Cardiac septum (tissue), 1 donor: ENCODE results near the gene ASCC3. TPM values are rescaled to one million over a fixed set of nuclear protein-coding genes. Genes with fewer than 3 reads are reported as not detected.

ENCODE experiments used
- DNase-seq: peaks from one replicate; pipeline ENCODE4 v3.0.0-alpha.2; 2020; ENCODE audit warnings: low spot score
- intact Hi-C: fragments of 100-400 bp; cut with DNase I; formaldehyde crosslinking; loops from one replicate; pipeline ENCODE4 v1.14.0; 2022
- total RNA-seq: library from RNA; stranded (reverse); fragmentation: NEBNext Ultra II Directional; extraction: Animal tissue kit (Norgen Biotek cat#: 25700); gene quantifications from one replicate; pipeline ENCODE4 v1.2.1, GENCODE V29; 2021
- donor health status: DM: no; HTN: no; CAD: no.

ASCC3 gene
- total RNA-seq, 1 donor from 2014 or later, result 24.4 TPM

DNA sequence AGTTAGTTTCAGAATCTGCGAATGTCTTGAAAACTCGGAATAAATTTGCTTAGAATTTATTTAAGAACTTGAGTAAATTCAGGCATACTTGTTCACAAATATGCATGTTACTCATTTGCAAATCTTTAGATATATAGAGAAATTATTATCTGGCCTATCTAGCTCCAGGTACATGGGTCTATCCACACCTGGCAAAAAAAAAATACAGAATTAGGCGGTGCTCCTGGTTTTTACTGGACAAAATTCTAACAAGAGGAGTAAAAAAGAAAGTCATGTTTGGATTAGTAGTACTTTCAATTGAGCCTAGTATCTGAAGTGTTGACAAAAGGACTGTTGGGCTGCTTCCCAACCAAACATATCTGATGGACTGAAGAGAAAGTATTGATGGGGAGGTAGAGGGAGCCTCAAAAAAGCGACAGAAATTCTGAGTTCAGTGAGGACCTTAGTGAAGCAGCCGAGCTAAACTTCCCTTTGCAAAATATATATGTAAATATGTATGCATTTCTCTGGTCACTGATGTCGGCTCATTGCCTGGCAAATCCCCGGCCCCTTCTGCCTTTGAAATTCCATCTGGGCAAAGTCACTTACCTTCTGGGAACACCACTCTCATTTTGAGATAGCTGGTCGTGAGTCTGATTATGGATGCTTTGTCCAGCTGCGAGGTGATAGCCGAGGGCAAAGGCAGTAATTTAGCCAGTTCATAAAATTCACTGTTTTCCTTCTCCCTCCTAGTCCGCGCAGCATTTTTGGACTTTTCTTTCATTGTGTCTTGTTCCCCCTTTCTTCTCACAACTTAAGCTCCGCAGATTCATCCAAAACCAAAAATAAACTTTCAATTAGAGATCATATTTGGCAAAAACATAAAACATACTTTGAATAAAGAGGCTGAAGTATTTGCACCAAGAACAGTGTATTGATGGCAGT lies 418.2 kb downstream of the ASCC3 start:
- intact Hi-C loops, result loop anchor here (10.0 kb wide), 1 partner anchor 848 kb away; no protein-coding TSS in a partner anchor

DNA sequence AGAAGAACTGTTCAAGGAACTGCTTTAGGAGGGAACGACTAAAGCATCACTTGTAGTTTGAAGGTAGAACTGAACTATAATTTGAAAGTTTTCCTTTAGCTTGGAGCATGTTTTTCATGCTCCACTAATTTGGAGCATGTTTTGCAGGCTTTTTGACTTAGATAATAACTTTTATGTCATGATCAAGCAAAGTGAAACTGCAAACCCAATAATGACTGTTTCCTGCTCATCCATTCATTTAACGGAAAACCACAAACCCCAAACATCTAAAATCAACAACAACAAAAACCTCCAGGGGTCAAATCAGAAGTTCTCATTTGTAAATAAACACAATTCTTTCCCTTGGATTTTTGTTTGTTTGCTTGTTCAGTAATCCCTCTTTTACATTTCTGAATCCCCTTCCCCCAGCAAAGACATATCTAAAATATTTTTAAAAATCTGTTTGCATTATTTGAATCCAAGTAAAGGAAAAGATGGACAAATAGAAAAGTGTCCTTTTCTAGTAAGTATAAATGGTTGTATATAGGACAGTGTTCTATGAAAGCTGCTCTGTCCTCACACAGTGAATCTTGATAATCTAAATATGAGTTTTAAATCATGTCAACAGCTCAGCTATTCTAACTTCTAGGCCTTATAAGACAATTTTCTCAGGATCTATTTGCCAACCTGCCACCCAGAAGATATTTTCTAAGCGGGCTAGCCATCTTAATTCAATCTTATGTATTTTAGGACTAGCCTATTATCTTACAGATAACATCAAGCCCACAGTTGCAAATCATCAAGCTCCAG lies 419.0 kb downstream of the ASCC3 start:
- intact Hi-C loops, result loop anchor here (10.0 kb wide), 1 partner anchor 847 kb away; no protein-coding TSS in a partner anchor

More for the DNA sequence above, 418.2 kb downstream of the ASCC3 start:
- no peak for DNase-seq

GRCh38 chr6:100461278-100461916 lies 419.7 kb downstream of the ASCC3 start:
- DNase-seq, result no peak

More for the DNA sequence above, 419.0 kb downstream of the ASCC3 start:
- no peak for DNase-seq

DNA sequence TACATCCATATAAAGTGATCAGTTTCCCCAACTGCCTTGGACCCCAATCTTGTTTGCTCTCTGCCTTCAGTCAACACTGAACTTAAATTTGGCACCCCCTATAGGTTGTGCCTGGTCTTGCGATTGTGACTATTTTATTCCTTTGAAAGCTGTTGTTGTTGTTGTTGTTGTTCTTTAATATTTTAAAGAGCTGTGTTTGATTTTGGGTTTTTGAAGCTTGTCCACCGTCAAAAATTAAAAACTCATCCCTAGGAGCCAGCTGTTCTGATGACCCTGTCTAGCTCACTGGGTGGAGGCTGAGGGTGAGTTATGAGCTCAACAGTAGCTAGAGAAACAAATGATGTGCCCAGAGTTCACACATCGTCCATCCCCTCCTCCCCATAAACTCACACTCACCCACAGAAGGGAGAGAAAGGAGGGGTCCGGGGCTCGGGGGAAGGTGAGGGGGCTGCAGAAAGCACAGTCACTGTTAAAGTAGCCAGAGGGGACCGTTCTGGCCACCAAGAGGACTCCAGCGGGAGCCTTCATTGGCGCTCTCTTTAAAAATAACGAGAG lies 420.4 kb downstream of the ASCC3 start:
- DNase-seq, result no peak
- intact Hi-C loops, result loop anchor here (10.0 kb wide), 1 partner anchor 846 kb away; no protein-coding TSS in a partner anchor

More at GRCh38 chr6:100461278-100461916, 419.7 kb downstream of the ASCC3 start:
- intact Hi-C loops, result loop anchor here (10.0 kb wide), 1 partner anchor 847 kb away; no protein-coding TSS in a partner anchor

GRCh38 chr6:100459592-100460184 lies 421.4 kb downstream of the ASCC3 start:
- intact Hi-C loops, result loop anchor here (10.0 kb wide), 1 partner anchor 845 kb away; no protein-coding TSS in a partner anchor
- no peak for DNase-seq

DNA sequence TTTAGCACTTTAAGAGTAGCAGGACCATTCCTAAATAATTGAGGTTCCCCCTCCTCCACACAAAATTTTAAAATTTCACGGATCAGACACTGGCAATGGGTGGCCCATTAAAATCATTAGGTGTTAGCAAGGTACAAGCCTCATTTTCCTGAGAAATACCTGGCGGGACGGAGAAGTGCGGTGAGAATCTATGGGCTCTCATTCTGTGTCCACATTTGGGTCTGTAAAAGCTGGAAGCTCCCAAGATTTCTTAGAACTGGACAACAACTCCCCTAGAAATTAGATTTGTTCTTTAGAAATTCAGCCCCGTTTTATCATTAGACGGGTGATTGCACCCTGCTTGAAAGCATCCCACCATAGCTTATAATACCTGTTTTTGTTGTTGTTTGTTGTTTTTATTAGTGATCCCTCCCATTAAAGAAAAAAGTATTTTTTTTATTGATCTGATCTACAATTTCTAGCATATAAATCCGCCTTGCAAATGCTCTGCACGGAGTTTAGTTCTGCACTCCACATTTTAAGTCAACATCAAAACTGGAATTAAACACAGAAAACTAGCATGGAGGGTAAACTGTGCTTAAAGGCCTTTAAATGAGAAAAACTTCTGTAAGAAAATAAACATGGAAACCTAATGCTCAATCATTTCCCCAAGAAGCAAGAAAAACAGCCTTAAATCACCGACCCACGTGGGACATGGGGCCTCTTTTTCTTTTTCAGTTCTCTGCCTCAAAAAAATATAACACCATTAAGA lies 422.1 kb downstream of the ASCC3 start:
- no peak for DNase-seq
- intact Hi-C loops, result no loop called here
